Left lung (tissue), 10 donors: ENCODE measurements around the gene KPNA5. TPM values are rescaled to one million over a fixed set of nuclear protein-coding genes. Genes with fewer than 3 reads are reported as not detected.

ENCODE experiments used
- ATAC-seq: fragments of 200-7000 bp; cut with Tn5 transposase; one replicate; pipeline ENCODE4 v1.9.1; 2020; ENCODE audit warnings: moderate library complexity
- DNase-seq, 4 donors: peaks; one replicate each; pipeline ENCODE4 v3.0.0-alpha.2; 2013 to 2020
- H3K27ac ChIP-seq, 2 donors: fragments of 200-600 bp; sonication (generic) in 1 of 2; one replicate each; pipeline versions ENCODE4 v1.5.0 to v1.8.0; 2020 to 2021
- H3K27me3 ChIP-seq, 2 donors: fragments of 200-600 bp; sonication (generic) in 1 of 2; one replicate each; pipeline versions ENCODE4 v1.5.0 to v1.8.0; 2020 to 2021
- H3K36me3 ChIP-seq, 2 donors: fragments of 200-600 bp; sonication (generic) in 1 of 2; one replicate each; pipeline versions ENCODE4 v1.5.0 to v1.8.0; 2020 to 2021
- H3K4me1 ChIP-seq, 2 donors: fragments of 200-600 bp; one replicate each; pipeline ENCODE4 v1.8.0; 2021
- H3K4me3 ChIP-seq, 2 donors: fragments of 200-600 bp; sonication (generic) in 1 of 2; one replicate each; pipeline versions ENCODE4 v1.5.0 to v1.8.0; 2020 to 2021; ENCODE audit warnings: mild to moderate bottlenecking in 1 of 2
- H3K9me3 ChIP-seq, 2 donors: fragments of 200-600 bp; sonication (generic) in 1 of 2; one replicate each; pipeline versions ENCODE4 v1.5.0 to v1.8.0; 2020 to 2021
- CTCF ChIP-seq, 2 donors: fragments of 200-600 bp; sonication (generic) in 1 of 2; IDR thresholded peaks; one replicate each; pipeline versions ENCODE4 v1.5.0 to v1.8.0; 2021; ENCODE audit warnings: antibody characterized with exemption in 2 of 2
- intact Hi-C, 2 donors: fragments of 100-400 bp; cut with DNase I; formaldehyde crosslinking; loops; one replicate each; pipeline versions ENCODE4 v1.11.2 to v1.14.2; 2022
- polyA plus RNA-seq, 6 donors: library from polyadenylated mRNA; unstranded; fragments of 120-200 nt; gene quantifications; one replicate each; pipeline ENCODE4 v1.2.1, GENCODE V29; 2013; ENCODE audit not compliant: insufficient read length in 6 of 6
- total RNA-seq, 2 donors: library from RNA; stranded (reverse); fragmentation: NEBNext Ultra II Directional; extraction: Animal tissue kit (Norgen Biotek cat#: 25700); gene quantifications; one replicate each; pipeline ENCODE4 v1.2.1, GENCODE V29; 2021
- donor health status: DM: no; HTN: yes; CAD: no.
- donor health status: DM: no; HTN: no; CAD: no.

Gene KPNA5
- total and polyA plus RNA-seq, 8 donors = 10.2 to 31.1 (median 26.2) TPM

GRCh38 chr6:116665464-116665863 lies 15.5 kb upstream of the KPNA5 start:
- no peak for DNase-seq
- no peak overlapping the region for H3K4me3 ChIP-seq
- intact Hi-C loops = no loop called here
- no peak overlapping the region for H3K27ac ChIP-seq
- no peaks in the 10 kb centered on the region for H3K9me3 ChIP-seq
- no peak for TF ChIP-seq CTCF (IDR thresholded peaks at IDR 0.05)
- H3K4me1 ChIP-seq = peaks cover 14 to 32% of the 10 kb centered on the region in 2 donors
- H3K27me3 ChIP-seq = no peaks in the 10 kb centered on the region
- no peak for ATAC-seq
- no peaks in the 10 kb centered on the region for H3K36me3 ChIP-seq

DNA sequence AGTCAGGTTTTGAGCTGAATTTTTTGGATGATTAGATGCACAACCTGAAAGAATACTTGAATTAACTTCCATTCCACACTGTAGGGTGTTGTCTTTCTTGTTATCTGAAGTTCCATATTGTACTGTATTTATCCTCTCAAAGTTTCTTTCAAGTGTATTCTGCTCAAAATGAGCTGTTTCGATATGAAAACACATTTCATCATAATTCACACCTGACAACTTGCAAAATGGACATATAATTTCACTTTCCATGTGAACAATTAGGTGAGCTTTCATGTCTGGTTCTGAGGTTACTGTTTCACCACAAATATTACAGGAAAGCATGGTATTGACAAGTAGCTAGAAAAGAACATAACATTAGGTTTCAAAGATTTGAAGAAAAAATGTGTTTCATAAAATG lies 14.1 kb upstream of the KPNA5 start:
- intact Hi-C loops = no loop called here
- TF ChIP-seq CTCF (IDR thresholded peaks at IDR 0.05) = no peak
- Histone ChIP-seq H3K4me1 (peaks cover 14 to 32% of the 10 kb centered on the region in 2 donors), H3K27ac (no peak overlapping the region), H3K36me3 (no peaks in the 10 kb centered on the region), H3K9me3 (no peaks in the 10 kb centered on the region), H3K27me3 (no peaks in the 10 kb centered on the region), H3K4me3 (no peak overlapping the region)
- DNase-seq = no peak
- no peak for ATAC-seq

DNA sequence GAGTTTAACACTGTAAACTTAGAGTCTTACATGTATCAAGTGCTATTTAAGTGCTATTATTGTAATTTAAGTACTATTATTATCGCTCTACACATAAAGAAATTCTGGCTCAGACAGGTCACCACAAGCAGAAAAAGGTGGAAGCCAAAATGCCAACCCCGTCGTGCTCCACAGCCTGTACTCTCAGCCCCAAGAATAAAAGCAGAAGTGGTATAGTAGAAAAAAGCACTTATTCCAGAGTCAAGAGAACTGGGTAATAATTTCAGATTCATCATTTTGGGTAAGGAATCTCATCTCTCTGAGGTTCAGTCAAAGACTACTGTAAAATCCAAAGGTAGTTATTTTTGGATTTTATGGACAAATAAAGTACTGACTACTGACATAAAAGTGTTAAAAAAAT lies 13.4 kb upstream of the KPNA5 start:
- Histone ChIP-seq H3K36me3 (no peaks in the 10 kb centered on the region), H3K4me1 (peaks cover 14 to 32% of the 10 kb centered on the region in 2 donors), H3K27me3 (no peaks in the 10 kb centered on the region), H3K9me3 (no peaks in the 10 kb centered on the region), H3K4me3 (peak overlapping the region; percentile 79 to 94), H3K27ac (peak overlapping the region in 1 of 2 donors; percentile 85)
- no peak for TF ChIP-seq CTCF (IDR thresholded peaks at IDR 0.05)
- intact Hi-C loops = no loop called here
- peak; percentile 16 for ATAC-seq
- no peak for DNase-seq

- H3K27me3 ChIP-seq = no peaks in the 10 kb centered on the region
- no peak for TF ChIP-seq CTCF (IDR thresholded peaks at IDR 0.05)
- DNase-seq (no peak), ATAC-seq (no peak)
- no peak overlapping the region for H3K27ac ChIP-seq
- no peak overlapping the region for H3K4me3 ChIP-seq
- intact Hi-C loops = no loop called here
- H3K4me1 ChIP-seq = peaks cover 0 to 8% of the 10 kb centered on the region in 2 donors
- H3K9me3 ChIP-seq = no peaks in the 10 kb centered on the region
- H3K36me3 ChIP-seq = no peaks in the 10 kb centered on the region
These were observed 8.7 kb upstream of the KPNA5 start for GRCh38 chr6:116672306-116672705.

DNA sequence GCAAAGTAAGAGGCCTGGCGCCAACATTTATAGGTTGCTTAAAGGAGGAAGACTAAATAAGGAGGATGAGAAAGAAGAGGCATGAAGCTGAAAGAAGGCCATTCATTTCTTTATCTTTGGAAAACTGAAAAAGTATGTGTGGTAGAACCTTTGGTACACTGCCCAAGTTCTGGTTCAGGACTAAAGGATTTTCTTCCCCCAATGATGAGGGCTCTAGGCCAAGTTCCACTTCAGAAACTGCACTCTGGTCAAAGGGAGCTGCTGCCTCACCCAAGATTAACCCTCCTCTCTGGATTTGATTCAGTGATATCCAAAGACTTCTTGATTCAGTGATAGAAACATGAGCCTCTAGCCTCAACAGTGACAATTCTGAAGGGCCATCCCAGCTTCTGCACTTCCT lies 5.0 kb upstream of the KPNA5 start:
- DNase-seq = no peak
- no peak overlapping the region for H3K4me3 ChIP-seq
- H3K36me3 ChIP-seq = peaks cover 0 to 2% of the 10 kb centered on the region in 2 donors
- no peaks in the 10 kb centered on the region for H3K9me3 ChIP-seq
- TF ChIP-seq CTCF (IDR thresholded peaks at IDR 0.05) = no peak
- H3K4me1 ChIP-seq = peaks cover 0 to 12% of the 10 kb centered on the region in 2 donors
- no peaks in the 10 kb centered on the region for H3K27me3 ChIP-seq
- no peak overlapping the region for H3K27ac ChIP-seq
- ATAC-seq = no peak
- intact Hi-C loops = no loop called here
